Kidney (tissue), 14 donors: ENCODE data around the gene RPRD2. TPM values are rescaled to one million over a fixed set of nuclear protein-coding genes. Genes with fewer than 3 reads are reported as not detected.

ENCODE experiments used
- DNase-seq, 5 donors: peaks; one replicate each; pipeline ENCODE4 v3.0.0-alpha.2; 2013 to 2020
- FAIRE-seq: peaks from 2 replicates; lab custom pipeline; 2012; peaks lifted over from hg19 to GRCh38; lab: Jason Lieb, UNC
- H3K27ac ChIP-seq, 2 donors: one replicate each; pipeline ENCODE4 v1.7.0; 2013; ENCODE audit warnings: low read depth in 2 of 2, low read length in 2 of 2, inconsistent platforms in 1 of 2
- H3K27me3 ChIP-seq: one replicate; pipeline ENCODE4 v1.7.1; 2013; ENCODE audit warnings: low read length, inconsistent platforms; ENCODE audit not compliant: control insufficient read depth, insufficient read depth
- H3K36me3 ChIP-seq, 3 donors: one replicate each; pipeline versions ENCODE4 v1.7.0 to v1.7.1; 2013; ENCODE audit warnings: low read length in 3 of 3, control low read depth in 1 of 3, inconsistent platforms in 1 of 3; ENCODE audit not compliant: insufficient read depth in 3 of 3, control insufficient read depth in 2 of 3
- H3K4me1 ChIP-seq, 3 donors: one replicate each; pipeline versions ENCODE4 v1.7.0 to v1.7.1; 2013; ENCODE audit warnings: low read length in 3 of 3, inconsistent platforms in 1 of 3, low read depth in 1 of 3; ENCODE audit not compliant: control insufficient read depth in 2 of 3, insufficient read depth in 2 of 3
- H3K4me3 ChIP-seq, 3 donors: one replicate each; pipeline versions ENCODE4 v1.7.0 to v1.8.1; 2013; ENCODE audit warnings: low read length in 3 of 3, control low read depth in 1 of 3, inconsistent platforms in 1 of 3
- H3K9ac ChIP-seq, 3 donors: one replicate each; pipeline versions ENCODE4 v1.7.0 to v1.7.1; 2013; ENCODE audit warnings: low read length in 3 of 3, control low read depth in 1 of 3, inconsistent platforms in 1 of 3
- H3K9me3 ChIP-seq, 3 donors: one replicate each; pipeline versions ENCODE4 v1.7.0 to v1.7.1; 2013; ENCODE audit warnings: low read length in 3 of 3, control low read depth in 1 of 3, inconsistent platforms in 1 of 3; ENCODE audit not compliant: control insufficient read depth in 2 of 3, insufficient read depth in 1 of 3
- intact Hi-C: fragments of 100-400 bp; cut with DNase I; formaldehyde crosslinking; loops from one replicate; pipeline ENCODE4 v1.11.1; 2022
- polyA plus RNA-seq: library from polyadenylated mRNA; stranded (reverse); fragments of 350-450 nt; fragmentation: Illumina TruSeq; extraction: RNeasy Lipid Tissue Mini Kit (QIAGEN cat#74804); gene quantifications from one replicate; pipeline ENCODE4 v1.2.3, GENCODE V29; 2014; ENCODE audit warnings: low read depth, low replicate concordance; ENCODE audit not compliant: insufficient read depth
- total RNA-seq: library from RNA; stranded (reverse); fragmentation: NEBNext Ultra II Directional; extraction: Animal tissue kit (Norgen Biotek cat#: 25700); gene quantifications from one replicate; pipeline ENCODE4 v1.2.1, GENCODE V29; 2021
- TF ChIP-seq, protein P1 (sequence below): IDR thresholded peaks from 3 replicates; pipeline ENCODE4 v1.5.1; 2012; ENCODE audit warnings: mild to moderate bottlenecking, moderate library complexity, borderline replicate concordance; ENCODE audit not compliant: insufficient read depth; ENCODE audit errors: extremely low read depth
- donor health status: control.
- donor health status: control.
- donor health status: control.
- donor health status: control.
- donor health status: control.
- donor health status: DM: yes; HTN: yes; CAD: no.
- donor health status: Normal renal cell carcinoma (clear cell type).

The RPRD2 gene
- total and polyA plus RNA-seq, 2 donors from 2014 or later = 9.1 to 40.4 TPM

DNA sequence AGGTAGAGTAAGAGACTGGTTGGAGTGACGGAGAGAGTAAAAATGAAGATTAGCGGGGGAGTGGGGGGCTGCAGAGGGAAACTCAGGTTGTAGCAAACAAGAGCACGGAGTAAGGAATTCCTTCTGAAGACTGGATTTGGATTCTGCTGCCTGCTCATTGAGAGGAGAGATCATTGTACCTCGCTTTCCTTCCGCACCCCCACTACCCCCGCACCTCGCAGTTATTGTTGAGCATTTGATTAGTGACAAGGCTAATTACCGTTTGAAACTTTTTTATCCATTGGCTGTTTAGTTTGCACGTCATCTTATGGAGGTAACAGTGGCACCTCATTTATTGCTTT, 42.2 kb upstream of the RPRD2 start:
- peak overlapping the region; percentile 88 to 95 (median 90) for H3K4me3 ChIP-seq
- H3K9ac ChIP-seq = peak overlapping the region; percentile 84 to 94 (median 89)
- DNase-seq = peak in 1 of 5 donors; percentile 3
- FAIRE-seq = no peak
- TF ChIP-seq, protein P1, sequence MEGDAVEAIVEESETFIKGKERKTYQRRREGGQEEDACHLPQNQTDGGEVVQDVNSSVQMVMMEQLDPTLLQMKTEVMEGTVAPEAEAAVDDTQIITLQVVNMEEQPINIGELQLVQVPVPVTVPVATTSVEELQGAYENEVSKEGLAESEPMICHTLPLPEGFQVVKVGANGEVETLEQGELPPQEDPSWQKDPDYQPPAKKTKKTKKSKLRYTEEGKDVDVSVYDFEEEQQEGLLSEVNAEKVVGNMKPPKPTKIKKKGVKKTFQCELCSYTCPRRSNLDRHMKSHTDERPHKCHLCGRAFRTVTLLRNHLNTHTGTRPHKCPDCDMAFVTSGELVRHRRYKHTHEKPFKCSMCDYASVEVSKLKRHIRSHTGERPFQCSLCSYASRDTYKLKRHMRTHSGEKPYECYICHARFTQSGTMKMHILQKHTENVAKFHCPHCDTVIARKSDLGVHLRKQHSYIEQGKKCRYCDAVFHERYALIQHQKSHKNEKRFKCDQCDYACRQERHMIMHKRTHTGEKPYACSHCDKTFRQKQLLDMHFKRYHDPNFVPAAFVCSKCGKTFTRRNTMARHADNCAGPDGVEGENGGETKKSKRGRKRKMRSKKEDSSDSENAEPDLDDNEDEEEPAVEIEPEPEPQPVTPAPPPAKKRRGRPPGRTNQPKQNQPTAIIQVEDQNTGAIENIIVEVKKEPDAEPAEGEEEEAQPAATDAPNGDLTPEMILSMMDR = no peak
- H3K4me1 ChIP-seq = peaks cover 0 to 2% (median 0%) of the 10 kb centered on the region in 3 donors
- peaks cover 7 to 21% (median 14%) of the 10 kb centered on the region in 3 donors for H3K36me3 ChIP-seq
- peak overlapping the region in 1 of 2 donors; percentile 86 for H3K27ac ChIP-seq
- intact Hi-C loops = no loop called here
- no peaks in the 10 kb centered on the region for H3K9me3 ChIP-seq
- no peaks in the 10 kb centered on the region for H3K27me3 ChIP-seq

DNA sequence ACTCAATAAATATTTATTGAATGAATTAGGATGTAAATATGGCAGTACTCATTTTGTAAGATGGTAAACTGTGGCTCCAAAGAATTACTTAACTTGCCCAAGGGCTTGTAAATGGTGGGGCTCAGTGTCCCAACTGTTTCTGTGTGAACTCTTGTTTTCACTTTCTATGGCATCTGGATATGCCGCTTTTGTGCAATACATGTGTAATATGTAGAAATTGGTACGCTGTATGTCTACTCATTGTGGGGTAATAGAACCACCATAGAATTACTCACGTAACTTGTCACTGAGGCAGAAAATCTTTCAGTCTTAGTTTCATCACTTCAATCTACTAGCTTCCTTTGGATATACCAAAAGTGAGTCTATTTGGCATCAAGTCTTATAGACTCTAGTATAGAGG, 41.6 kb upstream of the RPRD2 start:
- Histone ChIP-seq H3K27me3 (no peaks in the 10 kb centered on the region), H3K9me3 (no peaks in the 10 kb centered on the region), H3K36me3 (peaks cover 7 to 25% (median 14%) of the 10 kb centered on the region in 3 donors), H3K27ac (no peak overlapping the region), H3K4me1 (peaks cover 0 to 2% (median 0%) of the 10 kb centered on the region in 3 donors), H3K9ac (peak overlapping the region in 2 of 3 donors; percentile 84 to 94), H3K4me3 (peak overlapping the region; percentile 88 to 95 (median 90))
- no peak for FAIRE-seq
- intact Hi-C loops = no loop called here
- TF ChIP-seq, protein P1 = no peak
- DNase-seq = no peak

DNA sequence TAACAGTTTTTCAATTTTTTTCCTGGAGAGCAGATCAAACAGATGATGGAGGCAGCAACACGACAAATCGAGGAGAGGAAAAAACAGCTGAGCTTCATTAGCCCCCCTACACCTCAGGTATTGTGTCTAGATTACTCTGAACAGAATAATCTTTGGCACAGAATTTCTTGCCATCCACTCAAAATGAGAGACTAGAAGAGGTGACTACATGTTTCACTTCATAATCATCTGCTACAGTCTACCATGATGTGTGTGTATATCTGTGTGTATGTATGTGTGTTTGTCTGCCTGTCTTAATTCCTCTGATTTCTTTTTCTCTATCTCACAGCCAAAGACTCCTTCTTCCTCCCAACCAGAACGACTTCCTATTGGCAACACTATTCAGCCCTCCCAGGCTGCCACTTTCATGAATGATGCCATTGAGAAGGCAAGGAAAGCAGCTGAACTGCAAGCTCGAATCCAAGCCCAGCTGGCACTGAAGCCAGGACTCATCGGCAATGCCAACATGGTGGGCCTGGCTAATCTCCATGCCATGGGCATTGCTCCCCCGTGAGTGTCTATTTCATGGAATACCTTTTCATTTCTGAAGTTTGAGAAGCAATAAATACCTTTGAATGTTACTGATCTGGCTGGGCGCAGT, 31.2 kb upstream of the RPRD2 start:
- FAIRE-seq = no peak
- H3K9ac ChIP-seq = no peak overlapping the region
- DNase-seq = no peak
- H3K36me3 ChIP-seq = peaks cover 9 to 41% (median 27%) of the 10 kb centered on the region in 3 donors
- H3K27me3 ChIP-seq = no peaks in the 10 kb centered on the region
- no peaks in the 10 kb centered on the region for H3K9me3 ChIP-seq
- no peak overlapping the region for H3K27ac ChIP-seq
- TF ChIP-seq, protein P1 = no peak
- no peaks in the 10 kb centered on the region for H3K4me1 ChIP-seq
- intact Hi-C loops = no loop called here
- H3K4me3 ChIP-seq = no peak overlapping the region
